GM12878 (cell line): Measurements from ENCODE around the gene CASP8. TPM values are rescaled to one million over a fixed set of nuclear protein-coding genes. Genes with fewer than 3 reads are reported as not detected.
A peak's percentile ranks its signal among the peaks of the same experiment; 100 is the strongest.

ENCODE experiments used
- ASH2L ChIP-seq: fragments of 300-600, 200-600 bp; sonication (generic); IDR thresholded peaks from 2 replicates; pipeline ENCODE4 v1.6.1; 2017; ENCODE audit warnings: low read depth, mild to moderate bottlenecking, borderline replicate concordance
- ATF7 ChIP-seq: fragments of 450-650 bp; IDR thresholded peaks from 2 replicates; pipeline ENCODE4 v1.6.1; 2016; ENCODE audit warnings: low read depth, mild to moderate bottlenecking
- CEBPZ ChIP-seq: fragments of 150-350 bp; IDR thresholded peaks from 2 replicates; pipeline ENCODE4 v1.6.1; 2016; ENCODE audit warnings: low read depth, low read length
- CHD1 ChIP-seq: IDR thresholded peaks from 2 replicates; pipeline ENCODE4 v1.6.1; 2012; ENCODE audit warnings: low read depth, low read length, improper control_type of control experiment
- MYB ChIP-seq: fragments of 150-350 bp; IDR thresholded peaks from 2 replicates; pipeline ENCODE4 v1.6.1; 2014; ENCODE audit warnings: mild to moderate bottlenecking, low read depth, low read length, borderline replicate concordance
- PBX3 ChIP-seq: IDR thresholded peaks from 2 replicates; pipeline ENCODE4 v1.6.1; 2011; ENCODE audit warnings: mild to moderate bottlenecking, low read depth, low read length, moderate library complexity; ENCODE audit not compliant: insufficient replicate concordance
- SREBF2 ChIP-seq: IDR thresholded peaks from 2 replicates; pipeline ENCODE4 v1.6.1; 2012; ENCODE audit warnings: mild to moderate bottlenecking, low read length
- TCF12 ChIP-seq: IDR thresholded peaks from 2 replicates; pipeline ENCODE4 v1.6.1; 2011; ENCODE audit warnings: low read depth, mild to moderate bottlenecking, low read length
- WRNIP1 ChIP-seq: IDR thresholded peaks from 2 replicates; pipeline ENCODE4 v1.6.1; 2011; ENCODE audit warnings: low read depth, low read length, improper control_type of control experiment, borderline replicate concordance
- ZNF207 ChIP-seq: fragments of 450-650 bp; IDR thresholded peaks from 2 replicates; pipeline ENCODE4 v1.6.1; 2014; ENCODE audit warnings: antibody characterized with exemption, mild to moderate bottlenecking, borderline replicate concordance
- ZZZ3 ChIP-seq: IDR thresholded peaks from 2 replicates; pipeline ENCODE4 v1.6.1; 2011; ENCODE audit warnings: low read depth; ENCODE audit not compliant: control insufficient read depth, insufficient read length
- polyA plus RNA-seq, 11 experiments: library from polyadenylated mRNA; depleted of rRNA in 4 of 11; unstranded in 6 of 11; stranded (reverse) in 5 of 11; fragments of >200 nt; fragmentation: Nextera tagmentation in 4 of 11; fragmentation: Illumina TruSeq in 1 of 11; extraction: Ambion mirVana in 4 of 11; extraction: Trizol in 1 of 11; gene quantifications; 1 replicate in 1 of 11; 2 replicates in 10 of 11; pipeline versions ENCODE4 v1.2.1 to v1.2.3, GENCODE V29; 2011 to 2016; ENCODE audit warnings: inconsistent platforms in 2 of 11, missing spikeins in 2 of 11, low read depth in 1 of 11
- total RNA-seq, 4 experiments: library from RNA; depleted of rRNA in 3 of 4; stranded (reverse); fragments of >200 nt in 3 of 4; fragmentation: Illumina TruSeq in 1 of 4; extraction: Trizol in 1 of 4; gene quantifications; 2 replicates each; pipeline versions ENCODE4 v1.2.1 to v1.2.3, GENCODE V29; 2013 to 2021
- TF ChIP-seq, protein P1 (sequence below): fragments of 450-650 bp; IDR thresholded peaks from 2 replicates; pipeline ENCODE4 v1.6.1; 2016; ENCODE audit warnings: mild to moderate bottlenecking, moderate library complexity, borderline replicate concordance
- TF ChIP-seq, protein P2 (sequence below): fragments of 450-650 bp; IDR thresholded peaks from 2 replicates; pipeline ENCODE4 v1.6.1; 2017; ENCODE audit warnings: antibody characterized with exemption, mild to moderate bottlenecking, moderate library complexity

The CASP8 gene
- total and polyA plus RNA-seq, 10 of the 15 experiments (the other 5 are each of a cell fraction or from before 2014, with no cell fraction given) = 18.6 to 54.1 (median 39.9) TPM

DNA sequence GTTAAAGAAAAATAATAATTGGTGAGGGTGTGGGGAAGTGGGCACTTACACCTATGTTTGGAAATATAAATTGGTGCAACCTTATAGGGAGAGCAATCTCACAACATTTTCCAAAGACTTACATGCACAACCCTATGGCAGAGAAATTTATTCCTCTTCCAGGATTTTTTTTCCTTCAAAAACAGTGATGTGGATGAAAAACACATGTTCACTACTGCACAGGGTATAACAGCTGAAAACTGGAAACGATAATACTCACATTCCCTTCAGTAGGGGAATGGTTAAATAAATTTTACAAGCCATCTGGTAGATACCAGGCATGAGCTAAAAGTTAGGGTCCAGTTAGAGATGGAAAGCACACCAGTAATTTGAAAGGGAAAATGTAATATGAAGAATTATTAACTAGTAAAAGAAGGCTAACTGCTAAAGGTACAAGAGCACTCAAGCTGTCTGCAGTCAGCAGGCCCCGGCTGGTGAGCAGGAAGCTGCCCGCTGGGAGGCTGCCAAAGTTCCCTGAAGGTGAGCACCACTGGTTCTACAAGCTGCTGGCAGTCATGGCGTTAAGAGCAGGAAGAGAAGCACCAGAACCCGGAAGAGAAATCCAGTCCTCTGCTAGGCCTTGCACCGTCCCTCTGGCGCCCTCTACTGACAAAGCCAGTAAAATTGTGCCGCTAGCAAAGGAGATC is 28.4 kb upstream of the CASP8 start (continued):
- TF ChIP-seq ATF7 = no peak
- TF ChIP-seq CHD1 = no peak; the same call in 1 of the 2 replicates
- TF ChIP-seq ZZZ3 = no peak
- no peak for TF ChIP-seq SREBF2
- TF ChIP-seq MYB = no peak
- no peak for TF ChIP-seq TCF12
- TF ChIP-seq, protein P1, sequence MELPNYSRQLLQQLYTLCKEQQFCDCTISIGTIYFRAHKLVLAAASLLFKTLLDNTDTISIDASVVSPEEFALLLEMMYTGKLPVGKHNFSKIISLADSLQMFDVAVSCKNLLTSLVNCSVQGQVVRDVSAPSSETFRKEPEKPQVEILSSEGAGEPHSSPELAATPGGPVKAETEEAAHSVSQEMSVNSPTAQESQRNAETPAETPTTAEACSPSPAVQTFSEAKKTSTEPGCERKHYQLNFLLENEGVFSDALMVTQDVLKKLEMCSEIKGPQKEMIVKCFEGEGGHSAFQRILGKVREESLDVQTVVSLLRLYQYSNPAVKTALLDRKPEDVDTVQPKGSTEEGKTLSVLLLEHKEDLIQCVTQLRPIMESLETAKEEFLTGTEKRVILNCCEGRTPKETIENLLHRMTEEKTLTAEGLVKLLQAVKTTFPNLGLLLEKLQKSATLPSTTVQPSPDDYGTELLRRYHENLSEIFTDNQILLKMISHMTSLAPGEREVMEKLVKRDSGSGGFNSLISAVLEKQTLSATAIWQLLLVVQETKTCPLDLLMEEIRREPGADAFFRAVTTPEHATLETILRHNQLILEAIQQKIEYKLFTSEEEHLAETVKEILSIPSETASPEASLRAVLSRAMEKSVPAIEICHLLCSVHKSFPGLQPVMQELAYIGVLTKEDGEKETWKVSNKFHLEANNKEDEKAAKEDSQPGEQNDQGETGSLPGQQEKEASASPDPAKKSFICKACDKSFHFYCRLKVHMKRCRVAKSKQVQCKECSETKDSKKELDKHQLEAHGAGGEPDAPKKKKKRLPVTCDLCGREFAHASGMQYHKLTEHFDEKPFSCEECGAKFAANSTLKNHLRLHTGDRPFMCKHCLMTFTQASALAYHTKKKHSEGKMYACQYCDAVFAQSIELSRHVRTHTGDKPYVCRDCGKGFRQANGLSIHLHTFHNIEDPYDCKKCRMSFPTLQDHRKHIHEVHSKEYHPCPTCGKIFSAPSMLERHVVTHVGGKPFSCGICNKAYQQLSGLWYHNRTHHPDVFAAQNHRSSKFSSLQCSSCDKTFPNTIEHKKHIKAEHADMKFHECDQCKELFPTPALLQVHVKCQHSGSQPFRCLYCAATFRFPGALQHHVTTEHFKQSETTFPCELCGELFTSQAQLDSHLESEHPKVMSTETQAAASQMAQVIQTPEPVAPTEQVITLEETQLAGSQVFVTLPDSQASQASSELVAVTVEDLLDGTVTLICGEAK = peak; percentile 80; the same call in 1 of the 2 replicates
- no peak for TF ChIP-seq ASH2L
- no peak for TF ChIP-seq ZNF207
- TF ChIP-seq WRNIP1 = no peak
- TF ChIP-seq PBX3 = no peak
- TF ChIP-seq, protein P2, sequence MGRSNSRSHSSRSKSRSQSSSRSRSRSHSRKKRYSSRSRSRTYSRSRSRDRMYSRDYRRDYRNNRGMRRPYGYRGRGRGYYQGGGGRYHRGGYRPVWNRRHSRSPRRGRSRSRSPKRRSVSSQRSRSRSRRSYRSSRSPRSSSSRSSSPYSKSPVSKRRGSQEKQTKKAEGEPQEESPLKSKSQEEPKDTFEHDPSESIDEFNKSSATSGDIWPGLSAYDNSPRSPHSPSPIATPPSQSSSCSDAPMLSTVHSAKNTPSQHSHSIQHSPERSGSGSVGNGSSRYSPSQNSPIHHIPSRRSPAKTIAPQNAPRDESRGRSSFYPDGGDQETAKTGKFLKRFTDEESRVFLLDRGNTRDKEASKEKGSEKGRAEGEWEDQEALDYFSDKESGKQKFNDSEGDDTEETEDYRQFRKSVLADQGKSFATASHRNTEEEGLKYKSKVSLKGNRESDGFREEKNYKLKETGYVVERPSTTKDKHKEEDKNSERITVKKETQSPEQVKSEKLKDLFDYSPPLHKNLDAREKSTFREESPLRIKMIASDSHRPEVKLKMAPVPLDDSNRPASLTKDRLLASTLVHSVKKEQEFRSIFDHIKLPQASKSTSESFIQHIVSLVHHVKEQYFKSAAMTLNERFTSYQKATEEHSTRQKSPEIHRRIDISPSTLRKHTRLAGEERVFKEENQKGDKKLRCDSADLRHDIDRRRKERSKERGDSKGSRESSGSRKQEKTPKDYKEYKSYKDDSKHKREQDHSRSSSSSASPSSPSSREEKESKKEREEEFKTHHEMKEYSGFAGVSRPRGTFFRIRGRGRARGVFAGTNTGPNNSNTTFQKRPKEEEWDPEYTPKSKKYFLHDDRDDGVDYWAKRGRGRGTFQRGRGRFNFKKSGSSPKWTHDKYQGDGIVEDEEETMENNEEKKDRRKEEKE = no peak
- TF ChIP-seq CEBPZ = no peak
